Activated CD4-positive, alpha-beta T cell treated with anti-CD3 and anti-CD28 coated beads for 36 hours (primary cell): ENCODE measurements around the gene FMN1. TPM values are rescaled to one million over a fixed set of nuclear protein-coding genes. Genes with fewer than 3 reads are reported as not detected.

Experiments used
- ATAC-seq: fragments of 200-7000 bp; cut with Tn5 transposase; one replicate; pipeline ENCODE4 v1.10.0; 2021; ENCODE audit warnings: mild to moderate bottlenecking, moderate library complexity
- CTCF ChIA-PET: fragments of 350-600 bp; sonication (Branson Sonifier 250); formaldehyde crosslinking; loops from one replicate; lab custom pipeline; 2021; ENCODE audit warnings: antibody characterized with exemption; lab: Charles Lee
- POLR2A ChIA-PET: fragments of 350-600 bp; sonication (Branson Sonifier 250); formaldehyde crosslinking; loops from one replicate; lab custom pipeline; 2021; ENCODE audit warnings: antibody characterized with exemption, inconsistent platforms; lab: Charles Lee
- DNase-seq: peaks from one replicate; pipeline ENCODE4 v3.0.0-alpha.2; 2020
- H3K27ac Mint-ChIP-seq: one replicate; pipeline ENCODE4 v1.8.0; 2021; ENCODE audit warnings: mixed read lengths
- H3K27me3 Mint-ChIP-seq: one replicate; pipeline ENCODE4 v1.8.0; 2021; ENCODE audit warnings: mixed read lengths
- H3K36me3 Mint-ChIP-seq: one replicate; pipeline ENCODE4 v1.8.0; 2021; ENCODE audit warnings: low read depth, mixed read lengths
- H3K4me1 Mint-ChIP-seq: one replicate; pipeline ENCODE4 v1.8.0; 2021; ENCODE audit warnings: mixed read lengths
- H3K4me3 Mint-ChIP-seq: one replicate; pipeline ENCODE4 v1.8.0; 2021; ENCODE audit warnings: mild to moderate bottlenecking, moderate library complexity, mixed read lengths
- H3K9me3 Mint-ChIP-seq: one replicate; pipeline ENCODE4 v1.8.0; 2021; ENCODE audit warnings: low read depth, mixed read lengths
- intact Hi-C, 2 experiments: fragments of 100-400 bp; cut with DNase I in 1 of 2; cut with micrococcal nuclease in 1 of 2; formaldehyde crosslinking; loops; one replicate each; pipeline versions ENCODE4 v1.14.2 to v1.15.1; 2022 to 2024; cut with DNase I, micrococcal nuclease
- total RNA-seq, 2 experiments: library from RNA; stranded (reverse); gene quantifications; one replicate each; pipeline ENCODE4 v1.2.3, GENCODE V29; 2021

The FMN1 gene
- total RNA-seq, 2 experiments from 2014 or later, result 0.09 to 0.21 TPM

DNA sequence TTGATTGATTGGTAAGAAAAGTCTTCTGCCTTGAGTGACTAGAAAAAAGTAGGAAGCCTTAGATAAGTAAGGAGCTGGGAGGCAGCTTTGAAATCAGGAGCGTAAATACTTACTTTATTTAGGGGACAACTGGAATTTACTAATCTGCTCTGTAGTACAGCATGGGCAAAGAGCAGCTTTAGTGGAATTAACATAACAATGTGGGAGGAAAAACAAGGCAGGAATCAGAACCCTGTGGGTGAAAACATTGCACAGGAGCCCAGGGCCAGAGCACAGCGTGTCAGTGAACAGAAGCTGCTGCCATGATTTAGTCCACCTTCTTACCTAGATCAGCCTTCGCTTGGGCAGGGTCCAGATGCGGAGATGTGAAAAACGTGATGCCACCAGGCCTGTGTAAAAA lies 14.6 kb downstream of the FMN1 start:
- DNase-seq (no peak), ATAC-seq (no peak)
- intact Hi-C loops, result no loop called here
- CTCF ChIA-PET, result interaction anchor here (0.7 kb wide), 2 partner anchors 35 to 44 kb away, joined by 3 read pairs; no protein-coding TSS in a partner anchor
- Mint-ChIP-seq H3K4me3 (no peak overlapping the region), H3K9me3 (no peaks in the 10 kb centered on the region), H3K36me3 (no peaks in the 10 kb centered on the region), H3K27ac (no peak overlapping the region), H3K27me3 (no peaks in the 10 kb centered on the region), H3K4me1 (no peaks in the 10 kb centered on the region)
- POLR2A ChIA-PET, result no interaction called here

DNA sequence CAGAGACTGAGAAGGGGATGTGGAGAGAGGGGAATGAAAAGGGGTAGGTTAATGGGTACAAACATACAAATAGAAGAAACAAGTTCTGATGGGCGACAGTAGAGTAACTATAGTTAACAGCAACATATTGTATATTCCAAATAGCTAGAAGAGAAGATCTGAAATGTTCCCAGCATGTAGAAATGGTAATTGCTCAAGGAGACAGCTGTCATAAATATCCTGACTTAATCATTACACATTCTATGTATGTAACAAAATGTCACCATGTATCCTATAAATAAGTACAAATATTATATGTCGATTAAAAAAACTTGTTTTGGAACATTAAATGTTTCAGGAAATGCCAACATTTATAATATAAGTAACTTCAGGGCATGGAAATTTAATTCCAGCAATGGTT lies 23.3 kb downstream of the FMN1 start:
- Mint-ChIP-seq H3K4me3 (no peak overlapping the region), H3K4me1 (no peaks in the 10 kb centered on the region), H3K36me3 (no peaks in the 10 kb centered on the region), H3K27me3 (peaks cover 2% of the 10 kb centered on the region), H3K27ac (no peak overlapping the region), H3K9me3 (no peaks in the 10 kb centered on the region)
- ATAC-seq, result no peak
- ChIA-PET CTCF (no interaction called here), POLR2A (interaction anchor here (0.7 kb wide), 1 partner anchor 301 kb away, joined by 3 read pairs; no protein-coding TSS in a partner anchor)
- intact Hi-C loops, result no loop called here
- no peak for DNase-seq

DNA sequence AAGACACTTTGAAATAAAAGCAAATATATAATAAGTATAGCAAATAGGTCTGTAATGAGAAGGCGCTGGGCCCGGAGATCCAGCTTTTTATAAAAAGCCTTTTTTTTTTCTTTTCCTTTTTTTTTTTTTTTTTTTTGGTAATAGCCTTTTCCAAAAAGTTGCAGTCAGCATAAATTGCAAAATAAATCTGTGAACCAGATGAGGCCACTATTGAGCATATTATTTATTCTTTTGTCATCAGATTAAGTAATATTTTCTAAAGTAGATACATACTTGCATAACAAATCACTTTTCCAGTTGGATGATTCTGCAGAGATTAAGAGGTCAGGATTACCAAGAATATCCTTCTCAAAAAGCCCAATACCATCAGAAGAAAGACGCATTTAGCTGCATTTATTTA lies 24.9 kb downstream of the FMN1 start:
- ATAC-seq (no peak), DNase-seq (no peak)
- H3K9me3 Mint-ChIP-seq, result no peaks in the 10 kb centered on the region
- CTCF ChIA-PET, result interaction anchor here (0.7 kb wide), 1 partner anchor 57 kb away, joined by 3 read pairs; no protein-coding TSS in a partner anchor
- no peaks in the 10 kb centered on the region for H3K36me3 Mint-ChIP-seq
- H3K27ac Mint-ChIP-seq, result no peak overlapping the region
- no peak overlapping the region for H3K4me3 Mint-ChIP-seq
- H3K4me1 Mint-ChIP-seq, result no peaks in the 10 kb centered on the region
- POLR2A ChIA-PET, result interaction anchor here (0.6 kb wide), 1 partner anchor 87 kb away, joined by 4 read pairs; no protein-coding TSS in a partner anchor
- peaks cover 2% of the 10 kb centered on the region for H3K27me3 Mint-ChIP-seq
- intact Hi-C loops, result no loop called here

DNA sequence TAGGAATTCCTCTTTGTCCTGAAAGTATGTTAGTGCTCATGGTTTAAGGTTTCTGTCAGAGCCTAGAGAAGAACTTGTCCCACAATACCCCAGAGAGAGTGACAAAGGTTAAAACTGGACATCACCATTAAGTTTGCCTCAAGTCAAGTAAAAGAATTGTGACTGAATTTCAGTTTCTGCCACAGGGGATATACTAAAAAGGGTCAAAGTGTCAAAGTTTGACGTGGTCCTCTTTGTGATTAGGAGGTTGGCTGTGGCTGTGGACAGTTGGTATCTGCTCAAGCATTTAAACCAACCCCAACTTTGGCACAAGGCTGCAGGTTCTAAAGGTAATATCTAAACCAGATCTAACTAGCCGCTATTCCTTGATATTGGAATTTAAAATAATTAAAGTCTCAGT lies 26.1 kb downstream of the FMN1 start:
- Mint-ChIP-seq H3K4me1 (no peaks in the 10 kb centered on the region), H3K36me3 (no peaks in the 10 kb centered on the region), H3K27me3 (peaks cover 2% of the 10 kb centered on the region), H3K4me3 (no peak overlapping the region), H3K9me3 (no peaks in the 10 kb centered on the region), H3K27ac (no peak overlapping the region)
- no peak for DNase-seq
- no peak for ATAC-seq
- CTCF ChIA-PET, result interaction anchor here (0.6 to 0.7 kb wide), 2 partner anchors 12 to 256 kb away, joined by 3 to 5 read pairs; no protein-coding TSS in a partner anchor
- POLR2A ChIA-PET, result no interaction called here
- intact Hi-C loops, result no loop called here

DNA sequence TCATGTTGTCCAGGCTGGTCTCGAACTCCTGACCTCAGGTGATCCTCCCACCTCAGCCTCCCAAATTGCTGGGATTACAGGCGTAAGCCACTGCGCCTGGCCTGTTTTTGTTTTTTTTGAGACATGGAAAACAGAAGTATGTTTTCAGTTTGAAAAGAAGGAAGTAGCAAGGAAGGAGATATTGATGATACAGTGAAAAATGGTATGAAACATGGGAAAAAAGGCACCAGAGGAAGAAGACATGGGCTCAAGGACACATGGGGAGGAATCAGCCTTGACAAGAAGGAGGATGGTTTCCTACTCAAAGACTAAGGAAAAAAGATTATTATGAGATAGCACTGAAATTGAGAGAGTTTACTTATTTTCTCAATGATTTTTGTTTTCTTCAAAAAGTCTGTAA lies 30.7 kb downstream of the FMN1 start:
- H3K4me1 Mint-ChIP-seq, result peaks cover 12% of the 10 kb centered on the region
- H3K9me3 Mint-ChIP-seq, result no peaks in the 10 kb centered on the region
- POLR2A ChIA-PET, result no interaction called here
- DNase-seq (no peak), ATAC-seq (no peak)
- H3K27ac Mint-ChIP-seq, result no peak overlapping the region
- CTCF ChIA-PET, result interaction anchor here (0.8 kb wide), 1 partner anchor 29 kb away, joined by 3 read pairs; no protein-coding TSS in a partner anchor
- intact Hi-C loops, result no loop called here
- no peak overlapping the region for H3K4me3 Mint-ChIP-seq
- H3K36me3 Mint-ChIP-seq, result no peaks in the 10 kb centered on the region
- peaks cover 7% of the 10 kb centered on the region for H3K27me3 Mint-ChIP-seq

DNA sequence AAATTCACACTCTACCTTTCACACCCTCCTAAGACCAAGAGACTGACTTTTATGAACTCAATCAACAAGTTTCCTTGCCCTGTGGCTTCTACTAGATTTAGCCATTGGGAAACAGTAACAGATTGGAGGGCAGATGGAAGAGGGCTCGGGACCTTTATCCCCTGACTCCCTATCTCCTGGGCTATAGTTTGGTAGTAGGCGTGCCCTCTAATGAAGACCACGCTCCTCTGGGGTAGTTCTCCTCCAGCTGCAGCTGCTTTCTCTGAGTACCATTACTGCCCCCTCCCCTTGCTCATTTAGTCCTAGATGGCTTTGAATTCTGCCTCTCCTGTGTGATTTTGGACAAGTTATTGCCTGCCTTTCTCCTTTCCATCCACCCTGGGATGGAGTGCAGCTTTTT lies 33.3 kb downstream of the FMN1 start:
- DNase-seq (no peak), ATAC-seq (no peak)
- H3K4me3 Mint-ChIP-seq, result no peak overlapping the region
- no peak overlapping the region for H3K27ac Mint-ChIP-seq
- H3K4me1 Mint-ChIP-seq, result peaks cover 12% of the 10 kb centered on the region
- intact Hi-C loops, result no loop called here
- peaks cover 6% of the 10 kb centered on the region for H3K27me3 Mint-ChIP-seq
- CTCF ChIA-PET, result interaction anchor here (0.7 kb wide), 1 partner anchor 275 kb away, joined by 4 read pairs; no protein-coding TSS in a partner anchor
- H3K9me3 Mint-ChIP-seq, result no peaks in the 10 kb centered on the region
- no peaks in the 10 kb centered on the region for H3K36me3 Mint-ChIP-seq
- POLR2A ChIA-PET, result no interaction called here

DNA sequence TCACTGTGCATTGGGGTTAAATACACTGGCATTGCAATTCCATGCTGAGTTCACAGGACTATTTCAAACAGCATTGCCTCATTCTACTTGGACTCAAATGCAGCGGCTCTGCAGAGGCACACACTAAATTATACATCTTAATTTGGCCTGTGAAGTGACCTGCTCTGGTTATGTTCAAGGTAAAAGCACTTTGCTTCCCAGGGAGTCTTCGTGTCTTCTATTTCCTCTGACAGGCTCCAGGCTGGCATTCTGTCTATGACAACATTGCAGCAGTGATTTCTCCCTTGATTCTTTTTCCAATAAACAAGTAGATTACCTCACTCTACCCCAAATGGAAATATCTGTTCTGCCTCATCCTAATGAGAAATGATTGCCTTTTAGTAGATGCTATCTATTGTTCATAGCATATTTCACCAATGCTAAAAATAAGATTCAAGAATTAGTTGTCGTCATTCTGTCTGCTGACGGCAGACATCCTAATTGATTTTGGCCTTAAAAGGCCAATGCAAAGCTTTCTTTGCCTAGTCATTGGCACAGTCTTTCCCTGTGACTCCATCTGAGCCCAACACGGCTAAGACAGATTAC lies 33.8 kb downstream of the FMN1 start:
- no peak for ATAC-seq
- no peak overlapping the region for H3K27ac Mint-ChIP-seq
- intact Hi-C loops, result no loop called here
- H3K4me1 Mint-ChIP-seq, result peaks cover 12% of the 10 kb centered on the region
- H3K27me3 Mint-ChIP-seq, result peaks cover 6% of the 10 kb centered on the region
- no peak for DNase-seq
- H3K36me3 Mint-ChIP-seq, result no peaks in the 10 kb centered on the region
- CTCF ChIA-PET, result no interaction called here
- H3K9me3 Mint-ChIP-seq, result no peaks in the 10 kb centered on the region
- H3K4me3 Mint-ChIP-seq, result no peak overlapping the region
- POLR2A ChIA-PET, result no interaction called here

DNA sequence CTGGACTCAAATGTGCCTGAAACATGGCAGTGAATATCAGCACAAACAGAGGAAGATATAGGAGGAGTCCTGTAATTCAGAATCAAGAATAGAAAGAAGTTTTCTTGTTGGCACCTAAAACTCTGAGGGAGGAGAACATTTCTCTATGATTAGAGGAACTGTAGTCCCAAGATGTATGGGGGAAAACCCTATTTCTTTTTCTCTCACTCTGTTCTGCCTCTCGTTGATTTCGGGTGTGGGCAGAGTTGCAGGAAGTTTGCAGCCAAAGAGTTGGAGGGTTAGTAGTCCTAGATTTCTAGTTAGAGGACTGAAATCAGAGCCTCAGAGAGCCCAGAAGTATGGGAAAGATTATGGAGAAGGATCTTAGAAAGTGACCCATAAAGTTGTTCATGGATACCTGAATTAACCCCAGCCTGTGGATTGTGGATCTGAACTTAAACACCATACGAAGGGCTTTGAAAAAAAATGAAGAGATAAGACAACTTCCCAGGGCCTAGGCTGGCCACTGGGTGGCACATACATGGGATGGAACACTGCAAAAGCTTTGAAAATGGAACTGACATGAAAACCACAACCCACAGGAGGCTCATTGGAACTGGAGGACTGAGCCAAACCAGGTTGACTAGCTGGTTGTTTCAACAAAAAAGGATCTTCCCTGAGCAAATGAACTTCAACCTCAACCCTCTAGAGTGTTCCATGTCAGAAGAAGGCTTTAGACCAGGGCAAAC lies 34.6 kb downstream of the FMN1 start:
- ATAC-seq, result peak; percentile 26
- H3K36me3 Mint-ChIP-seq, result no peaks in the 10 kb centered on the region
- peaks cover 12% of the 10 kb centered on the region for H3K4me1 Mint-ChIP-seq
- peaks cover 6% of the 10 kb centered on the region for H3K27me3 Mint-ChIP-seq
- intact Hi-C loops, result no loop called here
- ChIA-PET POLR2A (no interaction called here), CTCF (no interaction called here)
- H3K4me3 Mint-ChIP-seq, result no peak overlapping the region
- H3K27ac Mint-ChIP-seq, result no peak overlapping the region
- peak; percentile 6 for DNase-seq
- H3K9me3 Mint-ChIP-seq, result no peaks in the 10 kb centered on the region

DNA sequence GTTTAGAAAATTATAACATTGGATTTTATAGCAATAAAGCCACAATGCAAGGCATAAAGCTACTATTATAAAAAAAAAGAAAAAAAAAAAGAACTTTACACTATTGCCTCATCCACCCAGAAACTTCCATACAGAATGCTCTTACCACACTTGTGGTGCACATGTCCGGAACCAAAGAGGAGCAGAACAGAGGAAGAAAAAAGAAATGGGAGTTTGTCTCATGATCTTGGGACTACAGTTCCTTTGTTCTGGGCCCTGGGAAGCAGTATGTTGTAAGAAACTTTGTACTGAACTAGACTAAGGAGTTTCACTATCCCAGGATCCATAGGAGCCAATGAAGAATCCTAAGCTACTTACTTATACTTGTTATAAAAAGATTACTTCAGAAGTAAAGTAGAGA lies 36.1 kb downstream of the FMN1 start:
- CTCF ChIA-PET, result interaction anchor here (0.7 kb wide), 1 partner anchor 220 kb away, joined by 3 read pairs; no protein-coding TSS in a partner anchor
- DNase-seq (no peak), ATAC-seq (no peak)
- no peaks in the 10 kb centered on the region for H3K9me3 Mint-ChIP-seq
- no peak overlapping the region for H3K4me3 Mint-ChIP-seq
- peaks cover 12% of the 10 kb centered on the region for H3K4me1 Mint-ChIP-seq
- intact Hi-C loops, result no loop called here
- H3K36me3 Mint-ChIP-seq, result no peaks in the 10 kb centered on the region
- POLR2A ChIA-PET, result interaction anchor here (0.6 kb wide), 1 partner anchor 534 kb away, joined by 4 read pairs; no protein-coding TSS in a partner anchor
- no peak overlapping the region for H3K27ac Mint-ChIP-seq
- peaks cover 6% of the 10 kb centered on the region for H3K27me3 Mint-ChIP-seq

DNA sequence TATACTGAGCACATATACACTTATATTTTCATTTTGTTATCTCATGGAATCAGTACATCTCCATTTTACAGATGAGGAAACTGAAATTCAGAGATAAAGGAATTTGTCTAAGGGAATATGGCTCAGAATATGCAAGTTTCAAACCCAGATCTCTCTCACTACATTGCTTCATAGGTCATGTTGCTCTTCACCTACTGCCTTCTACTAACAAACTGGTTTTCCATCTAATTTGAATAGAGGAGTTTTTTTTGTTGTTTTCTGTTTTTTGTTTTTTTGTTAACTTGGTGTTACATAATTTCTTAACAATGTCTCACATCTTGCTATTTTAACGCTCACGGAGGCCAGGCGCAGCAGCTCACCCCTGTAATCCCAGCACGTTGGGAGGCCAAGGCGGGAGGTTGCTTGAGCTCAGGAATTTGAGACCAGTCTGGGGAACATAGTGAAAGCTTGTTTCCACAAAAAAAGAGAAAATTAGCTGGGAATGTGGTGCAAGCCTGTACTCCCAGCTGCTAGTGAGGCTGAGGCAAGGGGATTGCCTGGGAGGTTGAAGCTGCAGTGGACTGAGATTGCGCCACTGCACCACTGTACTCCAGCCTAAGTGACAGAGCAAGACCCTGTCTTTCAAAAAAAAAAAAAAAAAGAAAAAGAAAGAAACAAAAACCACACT lies 37.0 kb downstream of the FMN1 start:
- Mint-ChIP-seq H3K9me3 (no peaks in the 10 kb centered on the region), H3K27me3 (peaks cover 5% of the 10 kb centered on the region), H3K4me1 (peaks cover 12% of the 10 kb centered on the region), H3K36me3 (no peaks in the 10 kb centered on the region), H3K27ac (no peak overlapping the region), H3K4me3 (no peak overlapping the region)
- CTCF ChIA-PET, result interaction anchor here (0.7 kb wide), 1 partner anchor 219 kb away, joined by 3 read pairs; no protein-coding TSS in a partner anchor
- ATAC-seq, result no peak
- POLR2A ChIA-PET, result interaction anchor here (0.6 kb wide), 1 partner anchor 534 kb away, joined by 4 read pairs; no protein-coding TSS in a partner anchor
- intact Hi-C loops, result no loop called here
- DNase-seq, result no peak

DNA sequence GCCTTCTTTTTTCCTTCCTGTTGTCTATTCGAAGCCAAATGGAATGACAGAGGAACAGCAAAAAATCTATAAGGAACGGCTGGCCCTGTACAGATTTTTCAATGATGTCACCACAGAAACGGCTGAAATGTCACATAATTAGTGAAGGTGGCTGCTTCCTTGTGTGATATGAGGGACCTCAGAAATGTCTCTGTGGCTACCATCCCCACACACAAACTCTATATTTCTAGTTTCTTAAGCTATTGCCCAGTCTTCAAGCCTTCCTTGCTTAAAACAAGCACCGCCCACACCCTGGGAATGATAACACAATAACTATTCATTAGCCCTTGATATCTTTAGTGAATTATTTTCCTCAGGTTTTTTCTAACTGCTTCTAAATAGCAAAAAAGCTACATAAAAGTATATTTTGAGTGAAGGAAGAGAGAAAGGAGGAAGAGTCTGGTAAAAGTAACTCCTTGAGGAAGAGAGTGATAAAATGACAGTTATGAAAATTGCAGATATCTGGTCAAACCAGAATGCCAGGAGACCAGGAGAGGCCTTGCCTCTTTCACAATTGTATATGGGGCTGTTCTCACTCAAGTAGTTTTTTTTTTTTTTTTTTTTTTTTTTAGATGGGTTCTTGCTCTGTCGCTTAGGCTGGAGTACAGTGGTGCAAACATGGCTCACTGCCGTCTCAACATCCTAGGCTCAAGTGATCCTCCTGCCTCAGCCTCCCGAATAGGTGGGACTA lies 38.7 kb downstream of the FMN1 start:
- DNase-seq, result no peak
- no peaks in the 10 kb centered on the region for H3K36me3 Mint-ChIP-seq
- no peak overlapping the region for H3K4me3 Mint-ChIP-seq
- peaks cover 12% of the 10 kb centered on the region for H3K4me1 Mint-ChIP-seq
- ChIA-PET CTCF (interaction anchor here (0.6 to 1.4 kb wide), 2 partner anchors 13 to 15 kb away, joined by 4 to 5 read pairs; no protein-coding TSS in a partner anchor), POLR2A (no interaction called here)
- H3K27me3 Mint-ChIP-seq, result peaks cover 2% of the 10 kb centered on the region
- intact Hi-C loops, result no loop called here
- no peak overlapping the region for H3K27ac Mint-ChIP-seq
- H3K9me3 Mint-ChIP-seq, result no peaks in the 10 kb centered on the region
- no peak for ATAC-seq
